Measurements from ENCODE around the gene SLC41A2. TPM values are rescaled to one million over a fixed set of nuclear protein-coding genes. Genes with fewer than 3 reads are reported as not detected.

Gene SLC41A2
- total and polyA plus RNA-seq, 2 of the 13 experiments (the other 11 are each of a cell fraction or from before 2014, with no cell fraction given) = 2.3 to 12.8 TPM

- ChIA-PET CTCF (ENCODE audit: low intra/inter-chr PET ratio, low total read pairs) (no interaction called here), POLR2A (no interaction called here)
- Histone ChIP-seq H4K20me1 (ENCODE audit: insufficient read depth, low read length) (no peaks in the 10 kb centered on the region), H3K4me3 (replicated peaks in 1 of 3; ENCODE audit: insufficient read depth in 1 of 3, low read depth in 2 of 3, low read length in 3 of 3) (no peak overlapping the region), H3K4me1 (ENCODE audit: insufficient read depth, low read length) (peaks cover 24% of the 10 kb centered on the region), H3K27ac (ENCODE audit: extremely low read length, insufficient read depth, low read length) (no peak overlapping the region), H3K4me2 (ENCODE audit: low read depth, low read length) (no peak overlapping the region), H2AFZ (ENCODE audit: low read length) (no peak overlapping the region), H3K9me3 (ENCODE audit: low read length) (no peaks in the 10 kb centered on the region), H3K9ac (ENCODE audit: insufficient read depth, low read depth, low read length) (no peak overlapping the region), H3K79me2 (ENCODE audit: insufficient read depth, low read length) (no peaks in the 10 kb centered on the region), H3K36me3 (replicated peaks in 1 of 2; ENCODE audit: control insufficient read depth in 1 of 2, insufficient read depth in 2 of 2, low read length in 2 of 2) (no peaks in the 10 kb centered on the region), H3K27me3 (ENCODE audit: control insufficient read depth in 1 of 2, insufficient read depth in 2 of 2, low read length in 2 of 2) (no peaks in the 10 kb centered on the region)
- 91% methylated on average over 1 of the region's 1 CpG for WGBS (ENCODE audit: low lambda C conversion rate)
- FAIRE-seq (no peak), DNase-seq (ENCODE audit: low spot score) (no peak), ATAC-seq (no peak)
- BruUV-seq (replicated peaks) = no TSS peak
- TF ChIP-seq SMARCC2 (IDR thresholded peaks at IDR 0.05) = no peak
- TF ChIP-seq ZNF44 (CRISPR knock-in tag; IDR thresholded peaks at IDR 0.05) = no peak
- in situ Hi-C loops (cut with HindIII; ENCODE audit: extremely low pct_ligation_motif_present, low pct_unique_long_range_greater_than_20kb) = no loop called here
- intact Hi-C loops (cut with micrococcal nuclease; ENCODE audit: unreplicated experiment) = no loop called here
Observed at GRCh38 chr12:104933128-104933527, 25.0 kb downstream of the SLC41A2 start.

DNA sequence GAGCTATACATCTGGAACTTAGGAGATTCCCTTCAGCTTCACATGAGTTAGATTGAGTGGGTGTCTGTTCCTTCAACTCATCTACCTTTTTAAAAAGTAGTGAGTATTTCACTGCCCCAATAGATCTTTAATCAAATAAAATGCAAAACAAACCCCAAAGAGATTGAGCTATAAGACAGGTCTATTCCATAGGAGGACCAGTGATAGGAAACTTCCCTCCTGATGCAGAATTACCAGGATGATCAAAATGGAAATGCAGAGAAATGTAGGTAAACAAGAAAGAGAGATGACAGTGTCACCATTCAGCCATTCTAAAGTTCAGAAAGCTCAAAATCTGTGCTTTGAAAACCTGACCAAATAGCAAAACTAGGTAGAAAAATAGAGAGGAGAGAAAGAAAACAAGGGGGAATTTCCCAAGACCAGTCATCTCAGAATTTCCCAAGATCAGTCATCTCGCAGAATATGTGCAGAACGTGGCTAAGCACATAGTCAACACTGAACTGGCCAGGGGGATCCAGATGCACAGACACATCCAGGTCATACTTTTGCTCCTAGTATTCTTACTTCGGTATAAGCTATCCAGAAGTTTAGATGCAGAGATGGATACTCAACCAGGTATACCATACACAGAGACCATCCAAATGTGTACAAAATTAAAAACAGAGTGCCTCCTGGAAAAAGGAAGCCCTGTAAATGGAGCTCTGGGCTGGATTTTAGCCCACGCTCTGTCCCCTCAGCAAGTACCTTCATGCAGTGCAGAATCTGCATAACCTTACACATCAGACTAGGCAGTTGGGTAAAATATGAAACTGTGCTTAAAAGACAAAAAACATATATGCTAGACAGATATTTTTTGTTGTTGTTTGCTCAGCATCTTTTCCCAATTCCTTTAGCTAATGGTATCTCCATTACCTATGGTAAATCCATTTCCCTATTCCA, 27.4 kb downstream of the SLC41A2 start:
- peak; percentile 3 for DNase-seq (ENCODE audit: low spot score)
- CTCF ChIA-PET (ENCODE audit: low intra/inter-chr PET ratio, low total read pairs) = no interaction called here
- peak overlapping the region; percentile 14; the same call in 1 of the 2 replicates for H3K4me2 ChIP-seq (ENCODE audit: low read depth, low read length)
- H4K20me1 ChIP-seq (ENCODE audit: insufficient read depth, low read length) = no peaks in the 10 kb centered on the region
- no TSS peak for BruUV-seq (replicated peaks)
- H3K79me2 ChIP-seq (ENCODE audit: insufficient read depth, low read length) = no peaks in the 10 kb centered on the region
- H3K4me1 ChIP-seq (ENCODE audit: insufficient read depth, low read length) = peaks cover 24% of the 10 kb centered on the region
- 46% methylated on average over 4 of the region's 4 CpGs for WGBS (ENCODE audit: low lambda C conversion rate)
- no peaks in the 10 kb centered on the region for H3K9me3 ChIP-seq (ENCODE audit: low read length)
- H3K27me3 ChIP-seq (ENCODE audit: control insufficient read depth in 1 of 2, insufficient read depth in 2 of 2, low read length in 2 of 2) = no peaks in the 10 kb centered on the region
- H2AFZ ChIP-seq (ENCODE audit: low read length) = no peak overlapping the region
- H3K27ac ChIP-seq (ENCODE audit: extremely low read length, insufficient read depth, low read length) = no peak overlapping the region
- no peak for FAIRE-seq
- POLR2A ChIA-PET = interaction anchor here (0.8 kb wide), 1 partner anchor 28 kb away, joined by 3 read pairs; no protein-coding TSS in a partner anchor
- no peaks in the 10 kb centered on the region for H3K36me3 ChIP-seq (replicated peaks in 1 of 2; ENCODE audit: control insufficient read depth in 1 of 2, insufficient read depth in 2 of 2, low read length in 2 of 2)
- ATAC-seq = peak; percentile 60
- in situ Hi-C loops (cut with HindIII; ENCODE audit: extremely low pct_ligation_motif_present, low pct_unique_long_range_greater_than_20kb) (no loop called here), intact Hi-C loops (cut with micrococcal nuclease; ENCODE audit: unreplicated experiment) (no loop called here)
- no peak for TF ChIP-seq RBFOX2 (IDR thresholded peaks at IDR 0.05; ENCODE audit: low read depth, low read length)
- TF ChIP-seq SAP130 (CRISPR knock-in tag; IDR thresholded peaks at IDR 0.05; ENCODE audit: low read depth) = 0 out of 2 replicates have a peak, but pooled peaks have one; percentile 6
- no peak overlapping the region for H3K9ac ChIP-seq (ENCODE audit: insufficient read depth, low read depth, low read length)
- no peak overlapping the region for H3K4me3 ChIP-seq (replicated peaks in 1 of 3; ENCODE audit: insufficient read depth in 1 of 3, low read depth in 2 of 3, low read length in 3 of 3)

Data from HepG2 (cell line).